DOHH2 (cell line): Measurements from ENCODE around the gene CUL3.
"Not testable (repeated sequence)": the region's sequence is repeated elsewhere in the genome, so short reads cannot be mapped to it uniquely, and the experiment has no call there.

Source experiments
- H3F3A ChIP-seq: fragments of 200-600 bp; sonication (generic), shearing (Covaris generic); 2 replicates; pipeline ENCODE4 v1.6.0; 2016; ENCODE audit warnings: antibody characterized with exemption, mild to moderate bottlenecking; ENCODE audit not compliant: control insufficient read depth, insufficient read depth
- H3K27ac ChIP-seq: fragments of 200-600 bp; sonication (generic); 2 replicates; pipeline ENCODE4 v1.5.1; 2014; ENCODE audit warnings: low read depth, mild to moderate bottlenecking, low read length, moderate library complexity
- H3K27me3 ChIP-seq: fragments of 200-600 bp; sonication (generic); 2 replicates; pipeline ENCODE4 v1.6.1; 2014; ENCODE audit warnings: mild to moderate bottlenecking, low read length, mixed read lengths; ENCODE audit not compliant: control insufficient read depth
- H3K36me3 ChIP-seq: fragments of 200-600 bp; sonication (generic); 2 replicates; pipeline ENCODE4 v1.6.1; 2014; ENCODE audit warnings: mild to moderate bottlenecking, low read length, moderate library complexity, mixed read lengths; ENCODE audit not compliant: control insufficient read depth
- H3K4me1 ChIP-seq: fragments of 200-600 bp; sonication (generic); 2 replicates; pipeline ENCODE4 v1.6.1; 2014; ENCODE audit warnings: mild to moderate bottlenecking, low read length, mixed read lengths; ENCODE audit not compliant: control insufficient read depth
- H3K4me2 ChIP-seq: fragments of 200-600 bp; sonication (generic); 2 replicates; pipeline ENCODE4 v1.6.0; 2014; ENCODE audit warnings: mild to moderate bottlenecking, low read length, moderate library complexity
- H3K4me3 ChIP-seq: fragments of 200-600 bp; sonication (generic); 2 replicates; pipeline ENCODE4 v1.5.1; 2014; ENCODE audit warnings: mild to moderate bottlenecking, low read length, mixed read lengths
- H3K79me2 ChIP-seq: fragments of 200-600 bp; sonication (generic); 2 replicates; pipeline ENCODE4 v1.6.1; 2014; ENCODE audit warnings: mild to moderate bottlenecking, low read length, mixed read lengths; ENCODE audit not compliant: control insufficient read depth
- H3K9me2 ChIP-seq: fragments of 200-600 bp; sonication (generic); replicated peaks from 2 replicates; pipeline ENCODE4 v1.6.1; 2014; ENCODE audit warnings: mild to moderate bottlenecking, low read length, mixed read lengths; ENCODE audit not compliant: control insufficient read depth
- H3K9me3 ChIP-seq: fragments of 200-600 bp; sonication (generic); 2 replicates; pipeline ENCODE4 v1.6.1; 2014; ENCODE audit warnings: antibody characterized with exemption, low read length, mixed read lengths; ENCODE audit not compliant: control insufficient read depth, insufficient read depth
- H4K20me1 ChIP-seq: fragments of 200-600 bp; sonication (generic); 2 replicates; pipeline ENCODE4 v1.6.0; 2014; ENCODE audit warnings: low read depth, mild to moderate bottlenecking, antibody characterized with exemption, low read length, moderate library complexity; ENCODE audit not compliant: control insufficient read depth, insufficient read depth
- EZH2phosphoT487 ChIP-seq: fragments of 200-600 bp; sonication (generic); IDR thresholded peaks from 2 replicates; pipeline ENCODE4 v1.6.1; 2017; ENCODE audit warnings: borderline replicate concordance, mild to moderate bottlenecking, antibody characterized with exemption, low read length, moderate library complexity, mixed read lengths
- TF ChIP-seq, protein P1 (sequence below): fragments of 200-600 bp; sonication (generic); IDR thresholded peaks from one replicate; pipeline ENCODE4 v1.5.1; 2014; ENCODE audit warnings: antibody characterized with exemption, mild to moderate bottlenecking, low read depth, low read length; ENCODE audit not compliant: poor library complexity, severe bottlenecking

Gene CUL3

DNA sequence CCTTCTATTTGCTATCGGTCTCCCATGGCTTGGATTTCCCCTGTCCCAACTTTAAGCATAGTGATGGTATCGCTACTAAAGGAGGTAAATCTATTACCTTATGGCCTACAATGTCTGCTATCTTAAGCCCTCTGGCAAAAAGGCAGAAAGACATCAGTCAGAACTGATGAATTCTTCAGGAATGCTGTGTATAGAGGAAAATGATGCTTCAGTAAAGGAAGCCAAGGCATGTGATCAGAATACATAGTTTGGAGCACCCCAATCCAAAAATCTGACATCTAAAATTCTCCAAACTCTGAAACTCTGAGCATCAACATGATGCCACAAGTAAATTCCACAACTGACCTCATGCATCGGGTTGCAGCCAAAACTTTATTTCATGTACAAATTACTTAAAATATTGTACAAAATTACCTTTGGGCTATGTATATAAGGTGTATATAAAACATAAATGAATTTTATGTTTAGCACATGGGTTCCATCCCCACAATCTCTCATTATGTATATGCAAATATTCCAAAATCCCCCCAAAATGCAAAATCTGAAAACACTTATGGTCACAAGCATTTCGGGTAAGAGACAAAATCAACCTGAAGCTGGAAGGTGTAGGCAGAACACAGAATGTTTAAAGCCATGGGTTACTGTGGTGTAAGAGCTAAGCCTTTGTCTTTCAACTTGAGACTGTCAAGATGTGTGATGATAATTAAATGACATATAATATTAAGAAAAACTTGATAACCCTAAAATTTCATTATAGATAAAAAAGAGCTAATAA is 66.2 kb downstream of the CUL3 start:
- H3K27ac ChIP-seq, result peak overlapping the region; percentile 90
- peaks cover 67% of the 10 kb centered on the region for H3K4me1 ChIP-seq
- peak overlapping the region; percentile 56 for H3K4me3 ChIP-seq
- H3K79me2 ChIP-seq, result peaks cover 92% of the 10 kb centered on the region
- H3K27me3 ChIP-seq, result no peaks in the 10 kb centered on the region
- peak overlapping the region; percentile 73 for H3K4me2 ChIP-seq
- H4K20me1 ChIP-seq, result no peaks in the 10 kb centered on the region
- peaks cover 50% of the 10 kb centered on the region for H3K36me3 ChIP-seq
- no peaks in the 10 kb centered on the region for H3K9me2 ChIP-seq
- no peak for TF ChIP-seq EZH2phosphoT487
- TF ChIP-seq, protein P1, sequence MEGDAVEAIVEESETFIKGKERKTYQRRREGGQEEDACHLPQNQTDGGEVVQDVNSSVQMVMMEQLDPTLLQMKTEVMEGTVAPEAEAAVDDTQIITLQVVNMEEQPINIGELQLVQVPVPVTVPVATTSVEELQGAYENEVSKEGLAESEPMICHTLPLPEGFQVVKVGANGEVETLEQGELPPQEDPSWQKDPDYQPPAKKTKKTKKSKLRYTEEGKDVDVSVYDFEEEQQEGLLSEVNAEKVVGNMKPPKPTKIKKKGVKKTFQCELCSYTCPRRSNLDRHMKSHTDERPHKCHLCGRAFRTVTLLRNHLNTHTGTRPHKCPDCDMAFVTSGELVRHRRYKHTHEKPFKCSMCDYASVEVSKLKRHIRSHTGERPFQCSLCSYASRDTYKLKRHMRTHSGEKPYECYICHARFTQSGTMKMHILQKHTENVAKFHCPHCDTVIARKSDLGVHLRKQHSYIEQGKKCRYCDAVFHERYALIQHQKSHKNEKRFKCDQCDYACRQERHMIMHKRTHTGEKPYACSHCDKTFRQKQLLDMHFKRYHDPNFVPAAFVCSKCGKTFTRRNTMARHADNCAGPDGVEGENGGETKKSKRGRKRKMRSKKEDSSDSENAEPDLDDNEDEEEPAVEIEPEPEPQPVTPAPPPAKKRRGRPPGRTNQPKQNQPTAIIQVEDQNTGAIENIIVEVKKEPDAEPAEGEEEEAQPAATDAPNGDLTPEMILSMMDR, result no peak
- H3F3A ChIP-seq, result peaks cover 39% of the 10 kb centered on the region
- H3K9me3 ChIP-seq, result no peaks in the 10 kb centered on the region

DNA sequence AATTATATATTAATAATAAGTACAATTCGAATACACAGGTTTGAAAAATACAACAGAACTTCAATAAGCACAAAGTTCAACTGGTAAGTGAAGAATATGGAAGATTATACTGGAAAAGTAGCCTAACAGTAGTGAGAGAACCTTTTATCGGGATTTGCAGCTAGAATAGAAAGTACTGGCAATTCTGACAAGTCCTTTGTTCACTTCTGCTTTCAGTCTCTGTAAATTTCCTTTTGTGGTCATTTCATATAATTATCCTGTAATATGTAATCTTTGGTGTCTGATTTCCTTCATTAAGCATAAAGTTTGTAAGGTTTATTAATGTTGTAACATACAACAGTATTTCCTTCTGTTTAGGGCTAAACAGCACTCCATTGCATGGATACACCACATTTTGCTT is 67.2 kb downstream of the CUL3 start:
- peaks cover 89% of the 10 kb centered on the region for H3K79me2 ChIP-seq
- H3K4me1 ChIP-seq, result peaks cover 57% of the 10 kb centered on the region
- H3F3A ChIP-seq, result peaks cover 29% of the 10 kb centered on the region
- no peaks in the 10 kb centered on the region for H3K9me3 ChIP-seq
- no peaks in the 10 kb centered on the region for H4K20me1 ChIP-seq
- H3K36me3 ChIP-seq, result peaks cover 55% of the 10 kb centered on the region
- peak overlapping the region; percentile 90 for H3K27ac ChIP-seq
- peak overlapping the region; percentile 73 for H3K4me2 ChIP-seq
- no peaks in the 10 kb centered on the region for H3K9me2 ChIP-seq
- no peaks in the 10 kb centered on the region for H3K27me3 ChIP-seq
- peak overlapping the region; percentile 56 for H3K4me3 ChIP-seq
- TF ChIP-seq, protein P1, result no peak

DNA sequence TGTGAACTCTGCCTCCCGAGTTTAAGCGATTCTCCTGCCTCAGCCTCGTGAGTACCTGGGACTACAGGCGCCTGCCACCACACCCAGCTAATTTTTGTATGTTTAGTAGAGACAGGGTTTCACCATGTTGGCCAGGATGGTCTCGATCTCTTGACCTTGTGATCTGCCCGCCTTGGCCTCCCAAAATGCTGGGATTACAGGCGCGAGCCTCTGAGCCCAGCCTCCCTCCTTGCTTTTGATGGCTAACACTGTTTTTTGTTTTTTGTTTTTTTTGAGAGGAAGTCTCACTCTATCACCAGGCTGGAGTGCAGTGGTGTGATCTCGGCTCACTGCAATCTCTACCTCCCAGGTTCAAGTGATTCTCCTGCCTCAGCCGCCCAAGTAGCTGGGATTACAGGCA is 68.8 kb downstream of the CUL3 start:
- peaks cover 43% of the 10 kb centered on the region for H3K4me1 ChIP-seq
- peaks cover 15% of the 10 kb centered on the region for H3F3A ChIP-seq
- H3K27me3 ChIP-seq, H3K9me2 ChIP-seq, H3K4me3 ChIP-seq, H3K4me2 ChIP-seq, H4K20me1 ChIP-seq, H3K9me3 ChIP-seq, H3K27ac ChIP-seq: not testable (repeated sequence)
- H3K36me3 ChIP-seq, result peaks cover 62% of the 10 kb centered on the region
- peaks cover 85% of the 10 kb centered on the region for H3K79me2 ChIP-seq

DNA sequence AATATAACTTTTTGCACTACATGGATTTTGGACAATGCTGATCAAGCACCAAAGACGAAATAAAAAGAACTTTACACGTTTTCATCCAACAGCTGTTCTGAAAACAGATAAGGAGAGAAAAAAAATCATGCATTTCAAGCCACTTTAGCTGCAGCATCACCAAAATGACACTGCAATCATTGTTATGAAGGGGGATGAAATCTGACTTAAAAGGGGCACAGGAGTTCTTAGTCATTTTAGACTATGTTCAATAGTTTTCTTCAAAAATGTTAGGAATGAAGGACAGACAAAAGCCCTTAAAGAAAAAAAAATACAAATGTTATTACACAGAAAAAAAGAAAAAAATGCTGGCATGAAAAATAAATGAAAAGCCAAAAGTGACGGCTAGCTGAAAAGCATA is 71.2 kb downstream of the CUL3 start:
- Histone ChIP-seq H3K79me2 (peaks cover 86% of the 10 kb centered on the region), H3K9me2 (no peaks in the 10 kb centered on the region), H3K4me2 (no peak overlapping the region), H3K27ac (no peak overlapping the region), H3K4me3 (no peak overlapping the region), H3K9me3 (no peaks in the 10 kb centered on the region), H4K20me1 (no peaks in the 10 kb centered on the region), H3K36me3 (peaks cover 66% of the 10 kb centered on the region), H3F3A (0 out of 2 replicates have a peak, but pooled peaks cover 2% of the 10 kb centered on the region), H3K27me3 (no peaks in the 10 kb centered on the region), H3K4me1 (peaks cover 19% of the 10 kb centered on the region)
- TF ChIP-seq, protein P1, result no peak
- TF ChIP-seq EZH2phosphoT487, result no peak
